ENCODE measurements around the gene HIP1R. TPM values are rescaled to one million over a fixed set of nuclear protein-coding genes. Genes with fewer than 3 reads are reported as not detected.

HIP1R gene
- total RNA-seq, 5 donors from 2014 or later (not counting 1 experiment from before 2014, with no cell fraction given): 108 to 123 (median 116) TPM

GRCh38 chr12:122882908-122883558, 47.8 kb downstream of the HIP1R start:
- Mint-ChIP-seq H3K27me3 (no peaks in the 10 kb centered on the region), H3K27ac (peak overlapping the region; percentile 78 to 83), H3K4me1 (peaks cover 84 to 93% (median 92%) of the 10 kb centered on the region in 3 donors), H3K9me3 (no peaks in the 10 kb centered on the region), H3K4me3 (peak overlapping the region; percentile 6 to 32 (median 17)), H3K36me3 (peaks cover 29% of the 10 kb centered on the region)
- H3K27me3 ChIP-seq (replicated peaks in 1 of 2; ENCODE audit: control insufficient read depth in 2 of 2, extremely low read depth in 1 of 2, insufficient read depth in 2 of 2, low read length in 1 of 2): no peaks in the 10 kb centered on the region
- POLR2A ChIA-PET: interaction anchor here (0.5 to 1.4 kb wide), 7 partner anchors 8 to 1225 kb away, joined by 3 to 11 read pairs (median 4); no protein-coding TSS in a partner anchor
- 50% methylated on average over 1 of the region's 11 CpGs for WGBS (ENCODE audit: insufficient coverage)
- H3K4me3 ChIP-seq (ENCODE audit: control insufficient read depth in 1 of 2, extremely low read depth in 1 of 2, low read length in 1 of 2): no peak overlapping the region
- H3K9me3 ChIP-seq: no peaks in the 10 kb centered on the region
- peak overlapping the region; percentile 16 for H3K27ac ChIP-seq (ENCODE audit: low read length)
- DNase-seq: no peak
- CTCF ChIA-PET: interaction anchor here (0.9 to 1.2 kb wide), 4 partner anchors 11 to 69 kb away, joined by 3 to 6 read pairs (median 3); no protein-coding TSS in a partner anchor
- no peaks in the 10 kb centered on the region for H3K36me3 ChIP-seq (ENCODE audit: control insufficient read depth in 2 of 2, extremely low read depth in 1 of 2, insufficient read depth in 1 of 2, low read length in 1 of 2)
- H3K4me1 ChIP-seq (ENCODE audit: control insufficient read depth in 1 of 2, extremely low read depth in 1 of 2, insufficient read depth in 2 of 2, low read length in 2 of 2): peaks cover 27 to 53% of the 10 kb centered on the region in 2 experiments
- ATAC-seq (replicated peaks in 1 of 4): no peak

DNA sequence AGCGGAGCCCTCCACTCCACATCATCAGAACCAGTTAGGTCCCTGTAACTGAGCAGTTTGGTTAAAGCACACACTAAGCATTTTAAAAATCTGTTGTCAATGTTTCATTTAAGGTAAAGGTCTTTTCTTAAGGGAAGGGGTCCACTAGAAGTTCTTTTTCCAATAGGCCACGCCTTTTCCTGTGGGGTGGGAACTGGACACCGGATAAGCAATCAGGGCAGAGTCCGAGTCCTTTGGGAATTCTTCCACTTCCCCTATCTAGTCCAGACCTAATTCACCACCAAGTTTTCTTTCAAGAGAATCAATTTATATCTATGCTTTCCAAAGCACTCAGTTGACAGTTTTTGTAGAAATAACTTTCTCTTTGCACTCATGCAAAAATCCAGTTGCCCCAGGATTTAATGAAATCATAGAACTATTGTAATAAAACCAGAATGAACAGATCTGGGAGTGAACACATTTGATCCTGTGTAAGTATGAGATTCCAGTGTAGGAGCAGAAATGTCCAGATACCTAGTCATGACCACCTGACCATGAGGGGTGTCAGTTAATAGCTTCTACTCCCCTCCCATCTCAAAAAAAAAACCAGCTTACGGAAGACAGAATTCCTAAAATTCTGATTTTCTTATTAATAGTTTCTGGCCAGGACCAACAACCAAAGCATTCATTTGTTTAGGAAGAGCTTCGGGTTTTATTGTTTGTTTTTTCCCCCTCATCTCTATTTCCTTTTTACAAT, 49.0 kb downstream of the HIP1R start:
- ATAC-seq (replicated peaks in 1 of 4): no peak

GRCh38 chr12:122884860-122885259, 49.6 kb downstream of the HIP1R start:
- Mint-ChIP-seq H3K9me3 (no peaks in the 10 kb centered on the region), H3K36me3 (peaks cover 24% of the 10 kb centered on the region), H3K4me1 (peaks cover 84 to 92% (median 91%) of the 10 kb centered on the region in 3 donors), H3K27me3 (no peaks in the 10 kb centered on the region), H3K27ac (peak overlapping the region in 1 of 2 donors; percentile 24), H3K4me3 (no peak overlapping the region)
- ATAC-seq (replicated peaks in 1 of 4): no peak
- Histone ChIP-seq H3K27me3 (replicated peaks in 1 of 2; ENCODE audit: control insufficient read depth in 2 of 2, extremely low read depth in 1 of 2, insufficient read depth in 2 of 2, low read length in 1 of 2) (no peaks in the 10 kb centered on the region), H3K4me1 (ENCODE audit: control insufficient read depth in 1 of 2, extremely low read depth in 1 of 2, insufficient read depth in 2 of 2, low read length in 2 of 2) (peaks cover 37 to 57% of the 10 kb centered on the region in 2 experiments), H3K36me3 (ENCODE audit: control insufficient read depth in 2 of 2, extremely low read depth in 1 of 2, insufficient read depth in 1 of 2, low read length in 1 of 2) (no peaks in the 10 kb centered on the region), H3K27ac (ENCODE audit: low read length) (no peak overlapping the region), H3K9me3 (no peaks in the 10 kb centered on the region), H3K4me3 (ENCODE audit: control insufficient read depth in 1 of 2, extremely low read depth in 1 of 2, low read length in 1 of 2) (no peak overlapping the region)
- no CpG with 5 or more reads among the region's 4 CpGs for WGBS (ENCODE audit: insufficient coverage)
- no peak for DNase-seq
- POLR2A ChIA-PET: interaction anchor here in 1 of 2 donors (0.7 kb wide), 2 partner anchors 14 to 885 kb away, joined by 3 read pairs; no protein-coding TSS in a partner anchor
- CTCF ChIA-PET: interaction anchor here in 1 of 2 donors (0.8 kb wide), 1 partner anchor 98 kb away, joined by 7 read pairs; no protein-coding TSS in a partner anchor

More for the DNA sequence above, 49.0 kb downstream of the HIP1R start:
- Mint-ChIP-seq H3K36me3 (peaks cover 29% of the 10 kb centered on the region), H3K27me3 (no peaks in the 10 kb centered on the region), H3K4me3 (peak overlapping the region in 1 of 3 donors; percentile 32), H3K9me3 (no peaks in the 10 kb centered on the region), H3K4me1 (peaks cover 84 to 93% (median 92%) of the 10 kb centered on the region in 3 donors), H3K27ac (peak overlapping the region; percentile 24 to 71)
- Histone ChIP-seq H3K36me3 (ENCODE audit: control insufficient read depth in 2 of 2, extremely low read depth in 1 of 2, insufficient read depth in 1 of 2, low read length in 1 of 2) (no peaks in the 10 kb centered on the region), H3K4me1 (ENCODE audit: control insufficient read depth in 1 of 2, extremely low read depth in 1 of 2, insufficient read depth in 2 of 2, low read length in 2 of 2) (peaks cover 35 to 53% of the 10 kb centered on the region in 2 experiments), H3K27ac (ENCODE audit: low read length) (no peak overlapping the region), H3K4me3 (ENCODE audit: control insufficient read depth in 1 of 2, extremely low read depth in 1 of 2, low read length in 1 of 2) (no peak overlapping the region), H3K9me3 (no peaks in the 10 kb centered on the region), H3K27me3 (replicated peaks in 1 of 2; ENCODE audit: control insufficient read depth in 2 of 2, extremely low read depth in 1 of 2, insufficient read depth in 2 of 2, low read length in 1 of 2) (no peaks in the 10 kb centered on the region)
- POLR2A ChIA-PET: interaction anchor here in 1 of 2 donors (0.7 kb wide), 2 partner anchors 13 to 884 kb away, joined by 3 read pairs; no protein-coding TSS in a partner anchor
- no CpG with 5 or more reads among the region's 6 CpGs for WGBS (ENCODE audit: insufficient coverage)
- DNase-seq: no peak
- CTCF ChIA-PET: interaction anchor here (0.5 to 1.2 kb wide), 2 partner anchors 13 to 352 kb away, joined by 3 to 4 read pairs; no protein-coding TSS in a partner anchor

DNA sequence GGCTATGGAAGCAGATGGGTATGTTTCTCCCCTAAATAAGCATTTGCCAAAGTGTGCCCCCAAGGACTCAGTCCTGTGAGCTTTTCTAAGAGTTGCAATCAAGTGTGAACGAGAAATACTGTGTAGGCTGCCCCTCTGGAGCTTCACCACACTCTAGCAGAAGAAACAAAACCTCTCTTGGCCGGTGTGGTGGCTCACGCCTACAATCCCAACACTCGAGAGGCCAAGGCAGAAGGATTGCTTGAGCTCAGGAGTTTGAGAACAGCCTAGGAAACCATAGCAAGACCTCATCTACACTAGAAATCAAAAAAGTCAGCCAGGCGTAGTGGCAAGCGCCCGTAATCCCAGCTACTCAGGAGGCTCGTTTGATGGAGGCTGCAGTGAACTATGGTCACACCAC, 50.9 kb downstream of the HIP1R start:
- POLR2A ChIA-PET: interaction anchor here (0.6 kb wide), 2 partner anchors 18 to 80 kb away, joined by 3 read pairs; no protein-coding TSS in a partner anchor
- WGBS (ENCODE audit: insufficient coverage): 96% methylated on average over 6 of the region's 8 CpGs

DNA sequence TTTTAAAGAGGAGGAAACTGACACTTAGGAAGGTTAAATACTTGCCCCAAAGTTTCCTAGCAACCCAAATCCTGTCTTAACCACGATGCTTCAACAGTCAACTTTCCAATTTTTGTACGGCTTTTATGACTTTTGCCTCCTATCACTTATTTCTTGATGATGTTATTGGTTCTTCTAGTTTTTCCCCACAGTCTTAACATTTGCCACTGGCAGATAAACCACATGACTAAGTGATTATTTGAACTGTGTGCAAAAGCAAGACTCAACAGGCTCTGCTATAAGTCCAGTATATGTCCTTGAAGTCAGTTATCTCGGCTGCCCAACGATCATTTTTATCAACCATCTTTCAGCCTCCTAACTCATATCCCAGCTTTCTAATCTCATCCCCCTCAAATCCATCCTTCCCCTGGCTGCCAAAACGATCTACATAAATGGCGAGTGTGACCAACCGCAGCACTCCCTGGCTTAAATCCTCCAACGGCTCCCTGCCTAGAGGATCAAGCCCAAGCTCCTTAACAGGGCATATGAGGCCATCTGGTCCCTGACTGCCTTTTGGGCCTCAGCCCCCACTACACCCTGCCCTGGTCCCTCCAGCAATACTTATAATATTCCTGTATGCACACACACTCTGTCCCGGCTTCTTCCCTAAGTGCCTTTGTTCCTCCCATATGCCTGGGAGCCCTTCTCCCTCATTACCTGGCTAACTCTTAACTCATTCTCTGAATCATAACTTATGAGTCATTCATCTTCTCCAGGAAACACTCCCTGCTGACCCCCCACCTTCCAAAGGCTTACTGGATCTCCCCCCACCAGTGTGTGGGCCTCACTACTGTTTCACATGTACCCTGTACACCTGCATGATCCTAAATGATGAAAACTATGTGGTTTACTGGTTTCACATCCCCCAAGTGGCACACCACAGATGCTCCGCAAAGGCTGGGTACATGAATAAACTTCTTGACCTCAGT, 51.9 kb downstream of the HIP1R start:
- DNase-seq (peak in 1 of 35 experiments; percentile 34), ATAC-seq (replicated peaks in 1 of 4) (peak in 2 of 4 experiments; percentile 19 to 38)
- Mint-ChIP-seq H3K9me3 (no peaks in the 10 kb centered on the region), H3K4me3 (peak overlapping the region; percentile 66 to 87 (median 76)), H3K4me1 (peaks cover 84 to 93% (median 92%) of the 10 kb centered on the region in 3 donors), H3K27ac (peak overlapping the region; percentile 95 to 98), H3K27me3 (no peaks in the 10 kb centered on the region), H3K36me3 (peaks cover 11% of the 10 kb centered on the region)
- WGBS (ENCODE audit: insufficient coverage): 85% methylated on average over 7 of the region's 10 CpGs
- Histone ChIP-seq H3K9me3 (no peaks in the 10 kb centered on the region), H3K27me3 (replicated peaks in 1 of 2; ENCODE audit: control insufficient read depth in 2 of 2, extremely low read depth in 1 of 2, insufficient read depth in 2 of 2, low read length in 1 of 2) (no peaks in the 10 kb centered on the region), H3K27ac (ENCODE audit: low read length) (peak overlapping the region; percentile 78), H3K4me1 (ENCODE audit: control insufficient read depth in 1 of 2, extremely low read depth in 1 of 2, insufficient read depth in 2 of 2, low read length in 2 of 2) (peaks cover 40 to 57% of the 10 kb centered on the region in 2 experiments), H3K36me3 (ENCODE audit: control insufficient read depth in 2 of 2, extremely low read depth in 1 of 2, insufficient read depth in 1 of 2, low read length in 1 of 2) (no peaks in the 10 kb centered on the region), H3K4me3 (ENCODE audit: control insufficient read depth in 1 of 2, extremely low read depth in 1 of 2, low read length in 1 of 2) (no peak overlapping the region)
- ChIA-PET CTCF (interaction anchor here in 1 of 2 donors (1.1 to 2.3 kb wide), 3 partner anchors 11 to 67 kb away, joined by 4 to 20 read pairs (median 9); no protein-coding TSS in a partner anchor), POLR2A (interaction anchor here (0.6 to 1.9 kb wide), 4 partner anchors 10 to 518 kb away, joined by 3 to 13 read pairs (median 3); partner anchors contain the start of gene OGFOD2 (in 1 of the 2))

More for the DNA sequence above, 50.9 kb downstream of the HIP1R start:
- ATAC-seq (replicated peaks in 1 of 4) (no peak), DNase-seq (no peak)
- Histone ChIP-seq H3K36me3 (ENCODE audit: control insufficient read depth in 2 of 2, extremely low read depth in 1 of 2, insufficient read depth in 1 of 2, low read length in 1 of 2) (no peaks in the 10 kb centered on the region), H3K27ac (ENCODE audit: low read length) (no peak overlapping the region), H3K27me3 (replicated peaks in 1 of 2; ENCODE audit: control insufficient read depth in 2 of 2, extremely low read depth in 1 of 2, insufficient read depth in 2 of 2, low read length in 1 of 2) (no peaks in the 10 kb centered on the region), H3K9me3 (no peaks in the 10 kb centered on the region), H3K4me1 (ENCODE audit: control insufficient read depth in 1 of 2, extremely low read depth in 1 of 2, insufficient read depth in 2 of 2, low read length in 2 of 2) (peaks cover 40 to 58% of the 10 kb centered on the region in 2 experiments), H3K4me3 (ENCODE audit: control insufficient read depth in 1 of 2, extremely low read depth in 1 of 2, low read length in 1 of 2) (no peak overlapping the region)
- H3K4me3 Mint-ChIP-seq: no peak overlapping the region
- peaks cover 84 to 91% (median 91%) of the 10 kb centered on the region in 3 donors for H3K4me1 Mint-ChIP-seq
- CTCF ChIA-PET: no interaction called here
- H3K36me3 Mint-ChIP-seq: peaks cover 11% of the 10 kb centered on the region
- H3K27me3 Mint-ChIP-seq: no peaks in the 10 kb centered on the region
- H3K27ac Mint-ChIP-seq: no peak overlapping the region
- no peaks in the 10 kb centered on the region for H3K9me3 Mint-ChIP-seq
